Mucosa of gallbladder (tissue), 1 donor: ENCODE results near the gene CDKN2A. TPM values are rescaled to one million over a fixed set of nuclear protein-coding genes. Genes with fewer than 3 reads are reported as not detected.

ENCODE experiments used
- DNase-seq: peaks from one replicate; pipeline ENCODE4 v3.0.0-alpha.2; 2020; ENCODE audit warnings: low spot score
- total RNA-seq: library from RNA; stranded (reverse); gene quantifications from one replicate; pipeline ENCODE4 v1.2.1, GENCODE V29; 2021
- donor health status: DM: no; HTN: no; CAD: no.

Gene CDKN2A
- total RNA-seq, 1 donor from 2014 or later = 1.9 TPM

DNA sequence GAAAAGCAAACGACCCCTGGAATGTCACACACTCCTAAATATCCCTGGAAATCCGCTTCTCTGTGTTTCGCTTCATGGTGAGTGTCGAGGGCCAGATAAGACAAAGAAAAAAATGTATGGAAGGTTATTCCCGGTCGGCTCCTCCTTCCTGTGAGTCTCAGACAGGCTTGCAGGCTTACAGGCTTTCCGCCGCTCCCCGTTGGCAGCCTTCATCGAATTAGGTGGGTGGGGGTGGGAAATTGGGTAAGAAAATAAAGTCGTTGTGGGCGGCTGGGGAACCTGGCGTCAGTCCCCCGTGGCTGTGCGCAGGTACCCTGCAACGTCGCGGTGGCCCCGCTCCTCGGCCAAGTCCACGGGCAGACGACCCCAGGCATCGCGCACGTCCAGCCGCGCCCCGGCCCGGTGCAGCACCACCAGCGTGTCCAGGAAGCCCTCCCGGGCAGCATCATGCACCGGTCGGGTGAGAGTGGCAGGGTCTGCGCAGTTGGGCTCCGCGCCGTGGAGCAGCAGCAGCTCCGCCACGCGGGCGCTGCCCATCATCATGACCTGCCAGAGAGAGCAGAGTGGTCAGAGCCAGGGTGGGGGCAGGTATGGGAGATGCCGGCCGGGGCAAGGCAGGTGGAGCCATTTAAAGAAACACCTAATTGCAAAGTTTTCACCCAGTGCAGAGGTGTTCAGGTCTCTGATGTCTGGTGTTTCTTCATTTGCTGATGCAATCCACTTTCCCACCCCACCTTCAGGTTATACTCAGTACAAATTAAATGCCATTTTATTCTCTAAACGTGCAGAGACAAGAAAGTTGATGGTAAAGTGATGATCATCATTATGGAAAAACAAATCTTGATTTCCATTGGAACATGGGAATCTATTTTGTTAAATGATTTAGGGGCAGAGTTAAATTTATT, 11.8 kb upstream of the CDKN2A start:
- DNase-seq = no peak

- no peak for DNase-seq
These were observed 11.0 kb upstream of the CDKN2A start for GRCh38 chr9:22005021-22005701.

- DNase-seq = no peak
These were observed 7.8 kb upstream of the CDKN2A start for GRCh38 chr9:22002038-22002437.

DNA sequence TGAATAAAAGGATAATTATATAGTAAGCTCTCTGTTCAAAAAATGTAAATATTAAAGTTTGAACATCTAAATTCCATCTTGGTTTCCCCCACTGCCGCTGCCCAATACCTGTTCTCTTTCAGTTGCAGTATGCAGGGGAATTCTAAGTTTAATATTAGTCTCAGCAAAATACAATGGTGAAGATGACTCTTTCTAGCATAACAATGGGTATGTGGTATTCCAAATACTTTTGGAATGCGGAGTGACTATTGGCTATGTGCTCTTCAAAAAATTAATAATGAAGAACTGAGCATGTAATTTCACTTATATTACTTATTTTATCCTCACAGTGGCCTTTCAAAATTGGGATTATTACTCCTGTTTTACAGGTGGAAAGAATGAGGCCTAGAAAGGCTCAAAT, 3.8 kb upstream of the CDKN2A start:
- DNase-seq = no peak

DNA sequence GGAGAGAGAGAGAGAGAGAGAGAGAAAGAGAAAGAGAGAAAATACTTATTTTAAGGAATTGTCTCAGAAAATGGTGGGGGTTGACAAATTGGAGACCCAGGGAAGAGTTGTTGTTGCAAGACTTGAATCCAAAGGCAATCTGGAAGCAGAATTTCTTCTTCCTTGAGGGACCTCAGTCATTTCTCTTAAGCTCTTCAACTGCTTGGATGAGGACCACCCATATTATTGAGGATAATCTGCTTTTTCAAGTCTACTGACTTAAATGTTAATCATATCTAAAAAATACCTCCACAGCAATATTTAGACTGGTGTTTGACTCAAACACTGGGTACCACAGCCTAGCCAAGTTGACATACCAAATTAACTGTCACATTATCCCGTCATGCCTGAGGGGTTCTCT, 3.3 kb upstream of the CDKN2A start:
- no peak for DNase-seq

DNA sequence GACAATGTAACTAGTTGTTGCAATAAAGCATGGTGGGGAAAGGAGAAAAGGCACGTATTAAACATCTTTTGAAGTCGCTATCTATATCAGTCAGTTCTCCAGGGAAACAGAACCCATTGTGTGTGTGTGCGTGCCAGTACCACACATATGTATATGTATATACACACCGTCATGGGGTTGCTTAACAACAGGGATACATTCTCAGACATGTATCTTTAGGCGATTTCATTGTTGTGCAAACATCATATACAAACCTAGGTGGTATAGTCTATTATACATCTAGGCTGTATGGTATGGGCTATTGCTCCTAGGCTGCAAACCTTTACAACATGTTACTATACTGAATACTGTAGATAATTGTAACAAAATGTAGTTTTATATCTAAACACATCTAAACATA, 2.7 kb upstream of the CDKN2A start:
- DNase-seq = no peak

GRCh38 chr9:21996438-21996837, 2.2 kb upstream of the CDKN2A start:
- no peak for DNase-seq

GRCh38 chr9:21995666-21996398, 1.6 kb upstream of the CDKN2A start:
- DNase-seq = no peak

GRCh38 chr9:21995006-21995665, 944 bp upstream of the CDKN2A start:
- peak; percentile 66 for DNase-seq

DNA sequence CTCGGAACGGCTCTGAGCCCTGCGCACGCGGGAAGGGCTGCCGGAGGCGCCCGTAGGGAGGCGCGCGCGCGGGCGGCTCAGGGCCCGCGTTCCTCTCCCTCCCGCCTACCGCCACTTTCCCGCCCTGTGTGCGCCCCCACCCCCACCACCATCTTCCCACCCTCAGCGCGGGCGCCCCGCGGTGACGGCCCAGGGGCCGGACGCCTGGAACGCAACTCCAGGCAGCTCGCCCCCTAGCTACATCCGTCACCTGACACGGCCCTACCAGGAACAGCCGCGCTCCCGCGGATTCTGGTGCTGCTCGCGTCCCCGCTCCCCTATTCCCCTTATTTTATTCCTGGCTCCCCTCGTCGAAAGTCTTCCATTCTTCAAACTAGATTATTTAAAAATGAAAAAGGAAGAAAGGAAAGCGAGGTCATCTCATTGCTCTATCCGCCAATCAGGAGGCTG, 389 bp upstream of the CDKN2A start, which contains the start of gene CDKN2B-AS1:
CDKN2B-AS1 (plus strand) TSS at position 236 of the 450 bp plus-strand sequence.
- no peak for DNase-seq

DNA sequence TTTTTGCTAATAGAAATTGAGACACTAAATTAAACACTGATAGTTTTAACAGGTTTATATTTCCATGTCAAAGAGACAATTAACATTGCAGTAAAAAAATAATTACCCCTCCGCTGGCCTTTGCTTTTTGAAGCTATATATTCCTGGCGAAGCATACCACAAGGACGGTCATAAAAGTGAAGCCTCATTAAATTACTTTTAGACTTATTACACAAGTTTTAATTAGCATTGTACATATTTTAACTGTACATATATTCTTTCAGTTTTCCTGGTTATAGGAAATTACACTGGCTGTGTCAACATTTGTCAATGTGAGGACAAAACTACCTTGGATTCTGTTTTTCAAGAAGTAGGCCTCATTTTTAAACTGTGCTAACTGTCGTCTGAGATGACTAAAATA, 1.2 kb downstream of the CDKN2A start:
- no peak for DNase-seq

- no peak for DNase-seq
These were observed 2.9 kb downstream of the CDKN2A start for GRCh38 chr9:21991072-21991959.

- DNase-seq = no peak
These were observed 4.6 kb downstream of the CDKN2A start for GRCh38 chr9:21989440-21990189.

GRCh38 chr9:21988056-21988990, 5.9 kb downstream of the CDKN2A start:
- DNase-seq = no peak

DNA sequence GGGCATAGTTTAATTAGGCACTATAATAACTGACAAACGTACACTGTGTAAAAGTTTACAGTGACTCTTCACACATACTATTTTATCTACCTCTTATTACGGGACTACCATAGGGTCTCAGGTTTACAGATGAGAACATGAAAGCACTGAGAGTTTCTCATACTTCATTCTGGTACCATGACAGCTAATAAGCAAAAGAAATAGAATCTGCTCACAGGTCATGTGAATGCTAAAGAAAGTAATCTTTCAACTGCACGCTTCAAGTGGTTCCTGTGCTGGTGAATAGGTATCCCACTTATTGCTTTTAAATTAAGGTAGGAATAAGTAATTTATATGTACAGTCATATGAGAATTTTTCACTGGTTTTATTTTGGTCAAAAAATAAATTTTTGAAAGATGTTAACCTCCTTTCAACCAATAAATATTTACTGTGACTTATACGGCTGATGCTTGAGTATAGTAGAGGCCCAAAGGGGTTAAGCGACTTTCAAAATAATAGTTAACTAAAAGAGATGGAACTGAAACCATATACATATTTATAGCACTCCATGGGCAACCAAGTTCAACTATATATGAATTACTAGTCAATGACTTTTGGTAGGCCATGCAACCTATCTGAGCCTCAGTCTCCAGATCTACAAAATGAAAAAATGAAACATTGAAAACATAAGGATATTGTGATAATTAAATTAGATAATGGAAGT, 8.1 kb downstream of the CDKN2A start:
- no peak for DNase-seq

DNA sequence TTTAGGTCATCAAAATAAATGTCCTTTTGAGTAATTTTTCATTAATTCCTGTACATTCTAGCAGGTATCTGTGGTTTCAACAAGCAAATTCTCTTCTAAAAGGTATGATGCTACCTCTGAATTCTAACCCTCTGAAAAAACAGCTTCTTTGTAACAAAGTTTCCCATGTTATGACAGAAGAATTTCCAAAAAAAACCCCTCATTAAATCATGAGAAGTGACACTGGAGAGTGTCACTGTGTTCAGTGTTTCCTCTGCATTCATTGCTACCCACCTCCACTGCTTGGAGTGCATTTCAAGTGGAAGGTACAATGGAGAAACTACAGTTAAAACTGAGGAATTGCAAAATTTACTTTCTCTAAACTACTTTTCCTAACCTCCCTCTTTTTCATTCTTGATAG, 10.1 kb downstream of the CDKN2A start:
- DNase-seq = no peak

GRCh38 chr9:21983561-21983935, 10.6 kb downstream of the CDKN2A start:
- no peak for DNase-seq

- DNase-seq = no peak
These were observed 11.2 kb downstream of the CDKN2A start for GRCh38 chr9:21982861-21983560.
